ENCODE data around the gene SLC7A10.
"Not testable (repeated sequence)": the region's sequence is repeated elsewhere in the genome, so short reads cannot be mapped to it uniquely, and the experiment has no call there.

The SLC7A10 gene

GRCh38 chr19:33171916-33172359 is 53.7 kb downstream of the SLC7A10 start:
- H3K9me3 ChIP-seq: no peaks in the 10 kb centered on the region
- H3K4me3 ChIP-seq: no peak overlapping the region
- no peak overlapping the region for H3K27ac ChIP-seq
- H3K4me1 ChIP-seq: peaks cover 0 to 13% (median 10%) of the 10 kb centered on the region in 4 donors
- TF ChIP-seq CTCF (IDR thresholded peaks at IDR 0.05): no peak
- intact Hi-C loops (cut with DNase I; ENCODE audit: low total_unique reads): no loop called here
- DNase-seq: no peak
- H3K27me3 ChIP-seq: no peaks in the 10 kb centered on the region
- H3K36me3 ChIP-seq: no peaks in the 10 kb centered on the region

GRCh38 chr19:33171222-33171795 is 54.3 kb downstream of the SLC7A10 start:
- no peak overlapping the region for H3K27ac ChIP-seq
- H3K4me3 ChIP-seq: no peak overlapping the region
- intact Hi-C loops (cut with DNase I; ENCODE audit: low total_unique reads): no loop called here
- no peak for DNase-seq
- no peaks in the 10 kb centered on the region for H3K9me3 ChIP-seq
- peaks cover 0 to 13% (median 10%) of the 10 kb centered on the region in 4 donors for H3K4me1 ChIP-seq
- no peak for TF ChIP-seq CTCF (IDR thresholded peaks at IDR 0.05)
- no peaks in the 10 kb centered on the region for H3K27me3 ChIP-seq
- H3K36me3 ChIP-seq: no peaks in the 10 kb centered on the region

GRCh38 chr19:33168528-33168927 is 57.1 kb downstream of the SLC7A10 start:
- intact Hi-C loops (cut with DNase I; ENCODE audit: low total_unique reads): no loop called here
- TF ChIP-seq CTCF (IDR thresholded peaks at IDR 0.05): no peak
- no peaks in the 10 kb centered on the region for H3K9me3 ChIP-seq
- no peaks in the 10 kb centered on the region for H3K4me1 ChIP-seq
- H3K4me3 ChIP-seq: no peak overlapping the region
- H3K27ac ChIP-seq: no peak overlapping the region
- H3K36me3 ChIP-seq: no peaks in the 10 kb centered on the region
- no peak for DNase-seq
- H3K27me3 ChIP-seq: no peaks in the 10 kb centered on the region

- H3K4me1 ChIP-seq: no peaks in the 10 kb centered on the region
- no peak for DNase-seq
- H3K9me3 ChIP-seq: no peaks in the 10 kb centered on the region
- H3K4me3 ChIP-seq: no peak overlapping the region
- intact Hi-C loops (cut with DNase I; ENCODE audit: low total_unique reads): no loop called here
- no peak for TF ChIP-seq CTCF (IDR thresholded peaks at IDR 0.05)
- H3K36me3 ChIP-seq: no peaks in the 10 kb centered on the region
- H3K27me3 ChIP-seq: no peaks in the 10 kb centered on the region
- no peak overlapping the region for H3K27ac ChIP-seq
Observed at GRCh38 chr19:33167438-33167837, 58.2 kb downstream of the SLC7A10 start.

- H3K4me1 ChIP-seq; intact Hi-C loops (cut with DNase I; ENCODE audit: low total_unique reads); DNase-seq; H3K36me3 ChIP-seq; H3K27me3 ChIP-seq; H3K4me3 ChIP-seq; H3K27ac ChIP-seq; H3K9me3 ChIP-seq: not testable (repeated sequence)
Observed at GRCh38 chr19:33166037-33166436, 59.6 kb downstream of the SLC7A10 start.

GRCh38 chr19:33163481-33163880 is 62.2 kb downstream of the SLC7A10 start:
- intact Hi-C loops (cut with DNase I; ENCODE audit: low total_unique reads): no loop called here
- no peak overlapping the region for H3K27ac ChIP-seq
- DNase-seq: no peak
- no peak for TF ChIP-seq CTCF (IDR thresholded peaks at IDR 0.05)
- H3K9me3 ChIP-seq: no peaks in the 10 kb centered on the region
- H3K36me3 ChIP-seq: no peaks in the 10 kb centered on the region
- H3K27me3 ChIP-seq: no peaks in the 10 kb centered on the region
- no peak overlapping the region for H3K4me3 ChIP-seq
- no peaks in the 10 kb centered on the region for H3K4me1 ChIP-seq
